ENCODE measurements around the gene ASPSCR1.

- no peak for TF ChIP-seq EZH2phosphoT487 (IDR thresholded peaks at IDR 0.05; ENCODE audit: borderline replicate concordance, low read depth, low read length)
- TF ChIP-seq CTCF (conservative IDR thresholded peaks at IDR 0.05; ENCODE audit: low read length), result no peak
Measured at GRCh38 chr17:82033359-82034085, 56.1 kb downstream of the ASPSCR1 start.
